A549 (cell line): ENCODE data around the gene LRRC8E. TPM values are rescaled to one million over a fixed set of nuclear protein-coding genes. Genes with fewer than 3 reads are reported as not detected.

Experiments
- ATAC-seq, 2 experiments: fragments of 200-7000 bp in 1 of 2; fragments of >200 bp in 1 of 2; cut with Nextera tagmentation in 1 of 2; cut with Tn5 transposase in 1 of 2; 3 replicates each; pipeline versions ENCODE4 v1.8.0 to v1.9.1; 2018 to 2020; ENCODE audit warnings: mild to moderate bottlenecking in 1 of 2, moderate library complexity in 1 of 2
- CTCF ChIA-PET: fragments of 300-600 bp; sonication (Branson Sonifier 250); formaldehyde crosslinking; extraction: SDS; loops from one replicate; lab custom pipeline; 2021; ENCODE audit warnings: antibody characterized with exemption, inconsistent platforms; lab: Yijun Ruan, JAX
- POLR2A ChIA-PET: fragments of 350-600 bp; formaldehyde crosslinking; extraction: SDS; loops from one replicate; lab custom pipeline; 2021; ENCODE audit warnings: antibody characterized with exemption, inconsistent platforms; lab: Yijun Ruan, JAX
- DNase-seq, 2 experiments: peaks; one replicate each; pipeline versions ENCODE4 v3.0.0 to v3.0.0-alpha.2; 2011 to 2016; ENCODE audit warnings: low read depth in 1 of 2, low spot score in 1 of 2
- FAIRE-seq: peaks from 2 replicates; lab custom pipeline; 2011; peaks lifted over from hg19 to GRCh38; lab: Jason Lieb, UNC
- H3K27ac ChIP-seq, 2 experiments: fragments of >200 bp; sonication (Bioruptor Twin); formaldehyde crosslinking; 3 replicates each; pipeline ENCODE4 v1.5.1; 2016 to 2017
- H3K4me1 ChIP-seq: fragments of >200 bp; sonication (Bioruptor Twin); formaldehyde crosslinking; 3 replicates; pipeline ENCODE4 v1.6.1; 2016
- H3K4me2 ChIP-seq: fragments of >200 bp; sonication (Bioruptor Twin); formaldehyde crosslinking; 3 replicates; pipeline ENCODE4 v1.6.1; 2016
- H3K4me3 ChIP-seq: fragments of >200 bp; sonication (Bioruptor Twin); formaldehyde crosslinking; 3 replicates; pipeline ENCODE4 v1.5.1; 2016
- H3K9me3 ChIP-seq: fragments of >200 bp; sonication (Bioruptor Twin); formaldehyde crosslinking; 3 replicates; pipeline ENCODE4 v1.6.1; 2016
- BCL3 ChIP-seq: fragments of >200 bp; sonication (Bioruptor Twin); formaldehyde crosslinking; IDR thresholded peaks from 3 replicates; pipeline ENCODE4 v1.6.1; 2016
- CEBPB ChIP-seq, 2 experiments: fragments of >200 bp in 1 of 2; sonication (Bioruptor Twin) in 1 of 2; formaldehyde crosslinking in 1 of 2; IDR thresholded peaks; 2 replicates each; pipeline ENCODE4 v1.6.1; 2012 to 2016
- CHD4 ChIP-seq: fragments of 200-600 bp; sonication (generic); IDR thresholded peaks from 2 replicates; pipeline ENCODE4 v1.6.1; 2016; ENCODE audit warnings: antibody characterized with exemption, mild to moderate bottlenecking, borderline replicate concordance
- EHF ChIP-seq: fragments of 250-450 bp; sonication (Bioruptor Pico); IDR thresholded peaks from 2 replicates; pipeline ENCODE4 v1.5.0; 2020; ENCODE audit warnings: mild to moderate bottlenecking
- EP300 ChIP-seq, 2 experiments: fragments of >200 bp; sonication (Bioruptor Twin); formaldehyde crosslinking; IDR thresholded peaks; 2 replicates in 1 of 2; 3 replicates in 1 of 2; pipeline ENCODE4 v1.6.1; 2016 to 2017
- FOSL2 ChIP-seq, 2 experiments: fragments of 450-650 bp in 1 of 2; fragments of >200 bp in 1 of 2; sonication (Bioruptor Twin) in 1 of 2; formaldehyde crosslinking; IDR thresholded peaks; 2 replicates each; pipeline versions ENCODE4 v1.5.0 to v1.6.1; 2016 to 2020; ENCODE audit warnings: mild to moderate bottlenecking in 1 of 2, moderate library complexity in 1 of 2
- FOXS1 ChIP-seq: fragments of 250-450 bp; sonication (Bioruptor Pico); IDR thresholded peaks from 2 replicates; pipeline ENCODE4 v1.5.0; 2020; ENCODE audit warnings: mild to moderate bottlenecking, moderate library complexity
- HDAC2 ChIP-seq: fragments of 200-600 bp; sonication (generic); IDR thresholded peaks from 2 replicates; pipeline ENCODE4 v1.6.1; 2016
- HEYL ChIP-seq: fragments of 250-450 bp; sonication (Bioruptor Pico); IDR thresholded peaks from 2 replicates; pipeline ENCODE4 v1.8.0; 2021; ENCODE audit warnings: mild to moderate bottlenecking, moderate library complexity
- HOXA7 ChIP-seq: fragments of 250-450 bp; sonication (Bioruptor Pico); IDR thresholded peaks from 2 replicates; pipeline ENCODE4 v1.5.0; 2020; ENCODE audit warnings: mild to moderate bottlenecking, moderate library complexity
- HOXB5 ChIP-seq: fragments of 250-450 bp; sonication (Bioruptor Pico); IDR thresholded peaks from 2 replicates; pipeline ENCODE4 v1.5.0; 2020; ENCODE audit warnings: mild to moderate bottlenecking, moderate library complexity
- JUNB ChIP-seq: fragments of >200 bp; sonication (Bioruptor Twin); formaldehyde crosslinking; IDR thresholded peaks from 2 replicates; pipeline ENCODE4 v1.6.1; 2016
- KDM1A ChIP-seq: fragments of 200-600 bp; sonication (generic); IDR thresholded peaks from 2 replicates; pipeline ENCODE4 v1.6.1; 2016; ENCODE audit warnings: low read depth, mild to moderate bottlenecking
- MAFK ChIP-seq: fragments of 450-650 bp; IDR thresholded peaks from 2 replicates; pipeline ENCODE4 v1.6.1; 2014; ENCODE audit not compliant: partially characterized antibody
- MYC ChIP-seq: IDR thresholded peaks from 2 replicates; pipeline ENCODE4 v1.6.1; 2012; ENCODE audit warnings: mild to moderate bottlenecking, inconsistent platforms, low read length, improper control_type of control experiment, borderline replicate concordance
- NFE2L2 ChIP-seq: fragments of 150-350 bp; conservative IDR thresholded peaks from 2 replicates; pipeline ENCODE4 v1.6.1; 2014; ENCODE audit warnings: low read length
- NPAS2 ChIP-seq: fragments of 250-450 bp; sonication (Bioruptor Pico); IDR thresholded peaks from 2 replicates; pipeline ENCODE4 v1.8.0; 2022; ENCODE audit warnings: mild to moderate bottlenecking, moderate library complexity, borderline replicate concordance
- RAD21 ChIP-seq, 2 experiments: fragments of >200 bp in 1 of 2; sonication (Bioruptor Twin) in 1 of 2; formaldehyde crosslinking in 1 of 2; IDR thresholded peaks in 1 of 2; conservative IDR thresholded peaks in 1 of 2; 2 replicates in 1 of 2; 3 replicates in 1 of 2; pipeline ENCODE4 v1.6.1; 2012 to 2018; ENCODE audit warnings: inconsistent platforms in 1 of 2
- RCOR1 ChIP-seq: fragments of 150-350 bp; IDR thresholded peaks from 2 replicates; pipeline ENCODE4 v1.6.1; 2014; ENCODE audit warnings: antibody characterized with exemption, low read length, low read depth
- SMC3 ChIP-seq: fragments of >200 bp; sonication (Bioruptor Twin); formaldehyde crosslinking; IDR thresholded peaks from 3 replicates; pipeline ENCODE4 v1.6.1; 2018; ENCODE audit warnings: inconsistent platforms
- TFCP2L1 ChIP-seq: fragments of 250-450 bp; sonication (Bioruptor Pico); IDR thresholded peaks from 2 replicates; pipeline ENCODE4 v1.5.0; 2021; ENCODE audit warnings: mild to moderate bottlenecking
- TP53 ChIP-seq: fragments of 250-450 bp; sonication (Bioruptor Pico); IDR thresholded peaks from 2 replicates; pipeline ENCODE4 v1.5.0; 2021; ENCODE audit warnings: mild to moderate bottlenecking, moderate library complexity
- ZC3H11A ChIP-seq: fragments of 450-650 bp; IDR thresholded peaks from 2 replicates; pipeline ENCODE4 v1.6.1; 2014; ENCODE audit warnings: antibody characterized with exemption, mild to moderate bottlenecking
- ZFP36 ChIP-seq: fragments of 450-650 bp; IDR thresholded peaks from 2 replicates; pipeline ENCODE4 v1.6.1; 2014; ENCODE audit warnings: borderline replicate concordance; ENCODE audit not compliant: partially characterized antibody
- WGBS: methylation state at CpG from one replicate; pipeline ENCODE4 v1.1.6; 2017; ENCODE audit errors: missing lambda C conversion rate; 5-methylcytosine and 5-hydroxymethylcytosine counted together
- polyA plus RNA-seq, 4 experiments: library from polyadenylated mRNA; depleted of rRNA in 3 of 4; stranded (reverse); fragments of >200 nt; fragmentation: RNase III in 1 of 4; extraction: RNeasy Plus Mini Kit Qiagen cat#74134 plus additional on column Dnase treatment in 1 of 4; gene quantifications; 2 replicates in 3 of 4; 3 replicates in 1 of 4; pipeline ENCODE4 v1.2.3, GENCODE V29; 2011 to 2017
- TF ChIP-seq, protein P1 (sequence below): fragments of 150-350 bp; IDR thresholded peaks from 2 replicates; pipeline ENCODE4 v1.6.1; 2014; ENCODE audit warnings: low read depth, mild to moderate bottlenecking, low read length
- TF ChIP-seq, protein P2 (sequence below): IDR thresholded peaks from 2 replicates; pipeline ENCODE4 v1.6.1; 2012

LRRC8E gene
- polyA plus RNA-seq, 2 of the 4 experiments (the other 2 are of a cell fraction) = 4.0 to 4.4 TPM

DNA sequence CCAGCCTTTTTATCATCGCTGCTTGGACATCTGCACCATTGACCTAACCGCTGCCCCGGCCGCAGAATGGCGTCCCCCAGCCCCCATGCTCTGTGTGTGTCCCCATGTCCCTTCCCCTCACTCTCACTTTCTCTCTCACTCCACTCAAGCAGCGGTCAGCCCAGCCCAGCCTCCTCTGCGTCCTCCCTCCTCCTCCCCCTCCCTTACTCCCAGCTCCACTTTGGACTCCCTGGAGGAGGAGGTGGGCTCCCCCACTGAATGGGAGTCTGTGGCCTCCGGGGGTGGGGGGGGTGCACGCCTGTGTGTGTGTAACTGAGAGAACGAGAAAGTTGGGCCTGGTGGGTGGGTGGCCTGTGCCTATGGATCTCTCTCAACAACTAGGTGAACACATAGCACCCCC, 17.5 kb downstream of the LRRC8E start:
- Histone ChIP-seq H3K4me3 (no peak overlapping the region), H3K9me3 (no peaks in the 10 kb centered on the region), H3K4me2 (no peak overlapping the region), H3K4me1 (peaks cover 8% of the 10 kb centered on the region), H3K27ac (no peak overlapping the region)
- ATAC-seq = no peak
- ChIA-PET CTCF (interaction anchor here (1.7 kb wide), 1 partner anchor 11 kb away, joined by 7 read pairs; no protein-coding TSS in a partner anchor), POLR2A (no interaction called here)
- DNase-seq = no peak
- WGBS = 88% methylated on average over 5 of the region's 10 CpGs
- FAIRE-seq = no peak
- TF ChIP-seq, protein P1, sequence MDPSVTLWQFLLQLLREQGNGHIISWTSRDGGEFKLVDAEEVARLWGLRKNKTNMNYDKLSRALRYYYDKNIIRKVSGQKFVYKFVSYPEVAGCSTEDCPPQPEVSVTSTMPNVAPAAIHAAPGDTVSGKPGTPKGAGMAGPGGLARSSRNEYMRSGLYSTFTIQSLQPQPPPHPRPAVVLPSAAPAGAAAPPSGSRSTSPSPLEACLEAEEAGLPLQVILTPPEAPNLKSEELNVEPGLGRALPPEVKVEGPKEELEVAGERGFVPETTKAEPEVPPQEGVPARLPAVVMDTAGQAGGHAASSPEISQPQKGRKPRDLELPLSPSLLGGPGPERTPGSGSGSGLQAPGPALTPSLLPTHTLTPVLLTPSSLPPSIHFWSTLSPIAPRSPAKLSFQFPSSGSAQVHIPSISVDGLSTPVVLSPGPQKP = no peak
- TF ChIP-seq CEBPB (IDR thresholded peaks at IDR 0.05) (no peak), TFCP2L1 (no peak), BCL3 (no peak), HOXB5 (no peak), MYC (no peak), SMC3 (no peak), FOSL2 (IDR thresholded peaks at IDR 0.05) (no peak), FOSL2 (CRISPR knock-in tag; IDR thresholded peaks at IDR 0.05) (no peak), FOXS1 (CRISPR knock-in tag) (no peak), HDAC2 (no peak), HEYL (CRISPR knock-in tag) (no peak), ZFP36 (no peak), KDM1A (no peak), NFE2L2 (no peak), EHF (no peak), RAD21 (conservative IDR thresholded peaks at IDR 0.05 in 1 of 2, IDR thresholded peaks at IDR 0.05 in 1 of 2) (no peak), RCOR1 (no peak)

DNA sequence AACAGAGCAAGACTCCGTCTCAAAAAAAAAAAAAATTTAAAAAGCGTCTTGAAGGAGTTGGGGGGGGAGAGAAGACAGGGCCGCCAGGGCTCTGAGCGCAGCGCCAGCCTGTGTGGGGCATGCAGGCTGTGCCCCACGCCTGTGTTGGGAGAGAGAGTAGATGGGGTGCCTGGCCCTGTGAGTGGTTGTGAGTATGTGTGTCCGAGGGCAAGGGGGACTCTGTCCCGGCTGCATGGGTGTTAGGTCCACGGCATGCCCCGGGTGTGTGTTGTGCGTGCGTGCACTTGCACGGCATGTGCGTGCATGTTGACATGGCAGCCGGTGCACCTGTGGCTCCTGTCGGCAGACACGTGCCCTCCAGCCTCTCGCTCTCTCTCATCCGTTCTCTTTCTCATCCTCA, 18.8 kb downstream of the LRRC8E start:
- ATAC-seq (no peak), DNase-seq (no peak), FAIRE-seq (no peak)
- ChIA-PET CTCF (interaction anchor here (1.7 kb wide), 1 partner anchor 10 kb away, joined by 7 read pairs; no protein-coding TSS in a partner anchor), POLR2A (interaction anchor here (0.7 kb wide), 1 partner anchor 10 kb away, joined by 3 read pairs; no protein-coding TSS in a partner anchor)
- TF ChIP-seq ZC3H11A (no peak), JUNB (no peak), HOXA7 (CRISPR knock-in tag) (no peak), EP300 (IDR thresholded peaks at IDR 0.05) (no peak), TP53 (CRISPR knock-in tag) (no peak), HDAC2 (no peak), CEBPB (IDR thresholded peaks at IDR 0.05) (no peak), MAFK (no peak), RAD21 (conservative IDR thresholded peaks at IDR 0.05 in 1 of 2, IDR thresholded peaks at IDR 0.05 in 1 of 2) (no peak), NPAS2 (CRISPR knock-in tag) (no peak), RCOR1 (no peak), CHD4 (no peak), BCL3 (no peak), FOXS1 (CRISPR knock-in tag) (no peak)
- TF ChIP-seq, protein P2, sequence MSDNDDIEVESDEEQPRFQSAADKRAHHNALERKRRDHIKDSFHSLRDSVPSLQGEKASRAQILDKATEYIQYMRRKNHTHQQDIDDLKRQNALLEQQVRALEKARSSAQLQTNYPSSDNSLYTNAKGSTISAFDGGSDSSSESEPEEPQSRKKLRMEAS = no peak
- WGBS = 94% methylated on average over 19 of the region's 19 CpGs
- no peak overlapping the region for H3K4me2 ChIP-seq
- H3K27ac ChIP-seq = no peak overlapping the region
- no peaks in the 10 kb centered on the region for H3K9me3 ChIP-seq
- H3K4me3 ChIP-seq = no peak overlapping the region
- peaks cover 8% of the 10 kb centered on the region for H3K4me1 ChIP-seq
